Endothelial cell (in vitro differentiated cells): ENCODE data around the gene GP1BB. TPM values are rescaled to one million over a fixed set of nuclear protein-coding genes. Genes with fewer than 3 reads are reported as not detected.
A peak's percentile ranks its signal among the peaks of the same experiment; 100 is the strongest.
"Not testable (repeated sequence)": the region's sequence is repeated elsewhere in the genome, so short reads cannot be mapped to it uniquely, and the experiment has no call there.

Experiments
- DNase-seq: peaks from one replicate; pipeline ENCODE4 v3.0.0; 2021; ENCODE audit warnings: low spot score
- H3K27ac Mint-ChIP-seq: one replicate; pipeline ENCODE4 v1.8.0; 2021; ENCODE audit warnings: mixed read lengths, inconsistent platforms; ENCODE audit not compliant: unreplicated experiment
- H3K27me3 Mint-ChIP-seq: one replicate; pipeline ENCODE4 v1.8.0; 2021; ENCODE audit warnings: mild to moderate bottlenecking, moderate library complexity, mixed read lengths, inconsistent platforms; ENCODE audit not compliant: unreplicated experiment
- H3K36me3 Mint-ChIP-seq: one replicate; pipeline ENCODE4 v1.8.0; 2021; ENCODE audit warnings: mild to moderate bottlenecking, low read depth, mixed read lengths, inconsistent platforms; ENCODE audit not compliant: unreplicated experiment
- H3K4me1 Mint-ChIP-seq: one replicate; pipeline ENCODE4 v1.8.0; 2021; ENCODE audit warnings: mild to moderate bottlenecking, mixed read lengths, inconsistent platforms; ENCODE audit not compliant: unreplicated experiment
- H3K4me3 Mint-ChIP-seq: one replicate; pipeline ENCODE4 v1.8.0; 2021; ENCODE audit warnings: mild to moderate bottlenecking, mixed read lengths, inconsistent platforms; ENCODE audit not compliant: unreplicated experiment
- H3K9me3 Mint-ChIP-seq: one replicate; pipeline ENCODE4 v1.8.0; 2021; ENCODE audit warnings: mixed read lengths, inconsistent platforms; ENCODE audit not compliant: unreplicated experiment
- CTCF ChIP-seq: fragments of 200-600 bp; sonication (generic); IDR thresholded peaks from one replicate; pipeline ENCODE4 v1.5.0; 2021; ENCODE audit warnings: antibody characterized with exemption; ENCODE audit not compliant: unreplicated experiment
- total RNA-seq: library from RNA; stranded (reverse); fragmentation: NEBNext Ultra II Directional; extraction: Animal tissue kit (Norgen Biotek cat#: 25700); gene quantifications from one replicate; pipeline ENCODE4 v1.2.1, GENCODE V29; 2021; ENCODE audit not compliant: unreplicated experiment

GP1BB gene
- total RNA-seq, 1 donor from 2014 or later = not detected

- Mint-ChIP-seq H3K27me3 (peaks cover 41% of the 10 kb centered on the region), H3K4me3 (peak overlapping the region; percentile 59), H3K9me3 (no peaks in the 10 kb centered on the region), H3K36me3 (peaks cover 17% of the 10 kb centered on the region), H3K4me1 (peaks cover 20% of the 10 kb centered on the region), H3K27ac (peak overlapping the region; percentile 59)
- TF ChIP-seq CTCF = no peak
- no peak for DNase-seq
These were observed 1.8 kb downstream of the GP1BB start for GRCh38 chr22:19724927-19725661.

DNA sequence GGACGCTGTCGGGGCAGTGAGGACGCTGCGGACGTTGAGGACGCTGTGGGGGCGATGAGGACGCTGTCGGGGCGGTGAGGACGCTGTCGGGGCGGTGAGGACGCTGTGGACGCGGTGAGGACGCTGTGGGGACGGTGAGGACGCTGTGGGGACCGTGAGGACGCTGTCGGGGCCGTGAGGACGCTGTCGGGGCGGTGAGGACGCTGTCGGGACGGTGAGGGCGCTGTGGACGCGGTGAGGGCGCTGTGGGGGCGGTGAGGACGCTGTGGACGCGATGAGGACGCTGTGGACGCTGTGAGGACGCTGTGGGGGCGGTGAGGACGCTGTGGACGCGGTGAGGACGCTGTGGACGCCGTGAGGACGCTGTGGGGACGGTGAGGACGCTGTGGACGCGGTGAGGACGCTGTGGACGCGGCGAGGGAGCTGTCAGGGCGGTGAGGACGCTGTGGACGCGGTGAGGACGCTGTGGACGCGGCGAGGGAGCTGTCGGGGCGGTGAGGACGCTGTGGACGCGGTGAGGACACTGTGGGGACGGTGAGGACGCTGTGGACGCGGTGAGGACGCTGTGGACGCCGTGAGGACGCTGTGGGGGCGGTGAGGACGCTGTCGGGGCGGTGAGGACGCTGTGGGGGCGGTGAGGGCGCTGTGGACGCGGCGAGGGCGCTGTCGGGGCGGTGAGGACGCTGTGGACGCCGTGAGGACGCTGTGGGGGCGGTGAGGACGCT, 2.9 kb downstream of the GP1BB start:
- H3K27me3 Mint-ChIP-seq = peaks cover 32% of the 10 kb centered on the region
- H3K9me3 Mint-ChIP-seq, DNase-seq, H3K27ac Mint-ChIP-seq: not testable (repeated sequence)
- peaks cover 20% of the 10 kb centered on the region for H3K4me1 Mint-ChIP-seq
- peaks cover 13% of the 10 kb centered on the region for H3K36me3 Mint-ChIP-seq
- peak overlapping the region; percentile 21 for H3K4me3 Mint-ChIP-seq

GRCh38 chr22:19727310-19728150, 4.2 kb downstream of the GP1BB start:
- peaks cover 31% of the 10 kb centered on the region for H3K27me3 Mint-ChIP-seq
- H3K36me3 Mint-ChIP-seq = peaks cover 13% of the 10 kb centered on the region
- TF ChIP-seq CTCF = no peak
- peaks cover 20% of the 10 kb centered on the region for H3K4me1 Mint-ChIP-seq
- peak overlapping the region; percentile 67 for H3K4me3 Mint-ChIP-seq
- H3K27ac Mint-ChIP-seq = peak overlapping the region; percentile 13
- no peaks in the 10 kb centered on the region for H3K9me3 Mint-ChIP-seq
- no peak for DNase-seq

DNA sequence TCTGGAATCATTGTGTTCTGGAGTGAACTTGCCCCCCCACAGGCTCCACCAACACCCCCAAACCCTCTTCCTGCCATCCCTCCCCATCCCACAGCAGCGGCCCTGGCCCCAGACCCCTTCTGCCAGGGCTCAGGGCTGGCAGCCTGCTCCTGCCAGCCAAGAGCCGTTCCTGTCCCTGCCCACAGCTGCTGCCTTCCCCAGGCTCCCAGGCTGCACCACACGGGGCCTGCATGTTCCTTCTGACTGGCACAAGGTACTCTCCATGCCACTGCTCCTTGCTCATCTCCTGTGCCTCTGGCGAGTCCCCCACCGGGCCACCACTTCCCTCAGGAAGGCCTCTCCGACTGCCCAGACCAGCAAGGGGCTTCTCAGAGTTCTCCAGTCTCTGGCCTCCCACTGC, 4.9 kb downstream of the GP1BB start:
- no peak overlapping the region for H3K4me3 Mint-ChIP-seq
- no peak for TF ChIP-seq CTCF
- H3K4me1 Mint-ChIP-seq = peaks cover 20% of the 10 kb centered on the region
- no peak overlapping the region for H3K27ac Mint-ChIP-seq
- H3K27me3 Mint-ChIP-seq = peaks cover 31% of the 10 kb centered on the region
- H3K9me3 Mint-ChIP-seq = no peaks in the 10 kb centered on the region
- H3K36me3 Mint-ChIP-seq = peaks cover 13% of the 10 kb centered on the region
- DNase-seq = no peak

DNA sequence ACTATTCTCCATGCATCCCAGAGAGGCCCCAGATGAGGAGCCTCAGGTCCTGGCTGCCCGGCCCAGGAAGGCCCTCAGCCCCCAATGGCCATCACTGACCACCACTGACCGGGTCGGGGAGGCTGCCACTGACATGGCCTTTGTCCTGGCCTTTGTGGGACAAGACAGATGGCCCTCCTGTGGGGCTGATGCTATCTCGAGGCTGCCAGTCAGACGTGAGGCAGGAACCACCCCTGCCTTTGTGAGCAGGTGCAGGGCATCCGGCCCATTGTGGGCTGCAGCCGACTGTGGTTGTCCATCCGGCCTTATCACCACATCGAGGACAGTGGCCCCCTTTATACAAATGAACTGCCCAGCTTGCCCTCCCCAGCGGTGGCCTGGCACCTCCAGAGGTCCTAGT, 5.5 kb downstream of the GP1BB start:
- Mint-ChIP-seq H3K27ac (no peak overlapping the region), H3K36me3 (peaks cover 13% of the 10 kb centered on the region), H3K4me1 (peaks cover 20% of the 10 kb centered on the region), H3K4me3 (no peak overlapping the region), H3K9me3 (no peaks in the 10 kb centered on the region), H3K27me3 (peaks cover 31% of the 10 kb centered on the region)
- TF ChIP-seq CTCF = no peak
- DNase-seq = no peak
